Brain microvascular endothelial cell (primary cell): ENCODE measurements around the gene ESYT3.

Experiments
- DNase-seq: peaks from one replicate; pipeline ENCODE4 v3.0.0-alpha.2; 2020
- H3K27ac ChIP-seq: fragments of 250-450 bp; sonication (Bioruptor Pico); 2 replicates; pipeline ENCODE4 v1.5.1; 2020; ENCODE audit warnings: mild to moderate bottlenecking, moderate library complexity
- H3K27me3 ChIP-seq: fragments of 250-450 bp; sonication (Bioruptor Pico); replicated peaks from 2 replicates; pipeline ENCODE4 v1.5.1; 2020; ENCODE audit warnings: mild to moderate bottlenecking
- H3K36me3 ChIP-seq: fragments of 250-450 bp; sonication (Bioruptor Pico); replicated peaks from 2 replicates; pipeline ENCODE4 v1.5.1; 2020; ENCODE audit warnings: mild to moderate bottlenecking
- H3K4me3 ChIP-seq: 2 replicates; pipeline ENCODE4 v1.5.1; 2011; ENCODE audit warnings: low read depth, mild to moderate bottlenecking, control low read depth, low read length, moderate library complexity
- in situ Hi-C: cut with HindIII; loops from 2 replicates; pipeline ENCODE4 v1.10.0; 2017; ENCODE audit warnings: low sequenced_read_pairs, low pct_ligation_motif_present
- TF ChIP-seq, protein P1 (sequence below): IDR thresholded peaks from 2 replicates; pipeline ENCODE4 v1.5.1; 2011; ENCODE audit warnings: low read depth, mild to moderate bottlenecking, moderate library complexity, low read length, control low read depth, inconsistent platforms; ENCODE audit errors: missing control alignments

The ESYT3 gene

GRCh38 chr3:138398791-138399575 lies 35.4 kb upstream of the ESYT3 start:
- TF ChIP-seq, protein P1, sequence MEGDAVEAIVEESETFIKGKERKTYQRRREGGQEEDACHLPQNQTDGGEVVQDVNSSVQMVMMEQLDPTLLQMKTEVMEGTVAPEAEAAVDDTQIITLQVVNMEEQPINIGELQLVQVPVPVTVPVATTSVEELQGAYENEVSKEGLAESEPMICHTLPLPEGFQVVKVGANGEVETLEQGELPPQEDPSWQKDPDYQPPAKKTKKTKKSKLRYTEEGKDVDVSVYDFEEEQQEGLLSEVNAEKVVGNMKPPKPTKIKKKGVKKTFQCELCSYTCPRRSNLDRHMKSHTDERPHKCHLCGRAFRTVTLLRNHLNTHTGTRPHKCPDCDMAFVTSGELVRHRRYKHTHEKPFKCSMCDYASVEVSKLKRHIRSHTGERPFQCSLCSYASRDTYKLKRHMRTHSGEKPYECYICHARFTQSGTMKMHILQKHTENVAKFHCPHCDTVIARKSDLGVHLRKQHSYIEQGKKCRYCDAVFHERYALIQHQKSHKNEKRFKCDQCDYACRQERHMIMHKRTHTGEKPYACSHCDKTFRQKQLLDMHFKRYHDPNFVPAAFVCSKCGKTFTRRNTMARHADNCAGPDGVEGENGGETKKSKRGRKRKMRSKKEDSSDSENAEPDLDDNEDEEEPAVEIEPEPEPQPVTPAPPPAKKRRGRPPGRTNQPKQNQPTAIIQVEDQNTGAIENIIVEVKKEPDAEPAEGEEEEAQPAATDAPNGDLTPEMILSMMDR: no peak
- DNase-seq: no peak
- no peaks in the 10 kb centered on the region for H3K36me3 ChIP-seq

DNA sequence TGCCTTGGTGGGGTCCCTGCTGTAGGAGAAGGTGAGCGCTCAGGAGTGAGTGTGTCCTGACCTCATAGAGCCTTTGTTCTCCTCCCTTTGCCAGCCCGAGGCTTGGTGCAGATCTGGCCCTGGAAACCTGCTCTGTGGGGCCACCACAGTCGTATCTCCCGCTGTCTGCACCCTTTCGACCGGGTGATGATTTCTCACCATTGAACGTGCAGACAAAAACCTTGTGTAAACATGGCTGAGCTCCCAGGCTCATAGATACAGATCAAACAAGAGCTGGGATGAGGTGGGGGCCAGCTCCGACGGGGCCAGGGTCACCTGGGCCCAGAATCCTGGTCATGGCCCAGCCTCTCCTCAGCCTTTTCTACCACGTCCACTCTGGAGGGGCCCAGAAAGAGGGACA lies 34.6 kb upstream of the ESYT3 start:
- Histone ChIP-seq H3K27ac (no peak overlapping the region), H3K27me3 (no peaks in the 10 kb centered on the region), H3K4me3 (no peak overlapping the region), H3K36me3 (no peaks in the 10 kb centered on the region)
- TF ChIP-seq, protein P1: no peak
- DNase-seq: no peak
- in situ Hi-C loops: no loop called here

More at GRCh38 chr3:138398791-138399575, 35.4 kb upstream of the ESYT3 start:
- no peaks in the 10 kb centered on the region for H3K27me3 ChIP-seq
- in situ Hi-C loops: no loop called here
- no peak overlapping the region for H3K4me3 ChIP-seq
- no peak overlapping the region for H3K27ac ChIP-seq

- Histone ChIP-seq H3K4me3 (no peak overlapping the region), H3K27ac (no peak overlapping the region), H3K36me3 (no peaks in the 10 kb centered on the region), H3K27me3 (no peaks in the 10 kb centered on the region)
- no peak for DNase-seq
- in situ Hi-C loops: no loop called here
- TF ChIP-seq, protein P1: no peak
These were observed 33.8 kb upstream of the ESYT3 start for GRCh38 chr3:138400651-138401070.

- Histone ChIP-seq H3K36me3 (no peaks in the 10 kb centered on the region), H3K27ac (no peak overlapping the region), H3K27me3 (no peaks in the 10 kb centered on the region), H3K4me3 (no peak overlapping the region)
- in situ Hi-C loops: no loop called here
- no peak for DNase-seq
- TF ChIP-seq, protein P1: no peak
These were observed 32.6 kb upstream of the ESYT3 start for GRCh38 chr3:138401834-138402233.

DNA sequence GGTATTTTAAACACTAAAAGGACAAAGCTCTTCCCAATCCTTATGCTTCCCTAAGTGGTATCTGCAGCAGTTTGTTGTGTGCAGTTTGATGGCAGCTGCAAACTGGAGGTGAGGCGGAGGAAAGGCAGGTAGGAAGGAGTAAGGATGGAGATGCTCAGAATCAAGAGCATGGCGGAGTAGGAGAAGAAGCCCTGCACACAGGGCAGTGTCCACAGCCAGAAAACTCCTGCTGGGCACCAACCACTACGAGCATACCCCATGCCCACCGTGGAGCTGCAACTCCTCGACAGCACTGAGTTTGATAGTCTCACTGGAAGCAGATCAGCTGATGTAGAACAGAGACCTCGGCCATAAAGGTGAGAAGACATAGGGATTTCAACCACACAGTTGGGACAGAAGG lies 30.3 kb upstream of the ESYT3 start:
- no peak for DNase-seq
- in situ Hi-C loops: no loop called here
- no peak overlapping the region for H3K27ac ChIP-seq
- TF ChIP-seq, protein P1: no peak
- no peaks in the 10 kb centered on the region for H3K27me3 ChIP-seq
- H3K36me3 ChIP-seq: no peaks in the 10 kb centered on the region
- H3K4me3 ChIP-seq: no peak overlapping the region

DNA sequence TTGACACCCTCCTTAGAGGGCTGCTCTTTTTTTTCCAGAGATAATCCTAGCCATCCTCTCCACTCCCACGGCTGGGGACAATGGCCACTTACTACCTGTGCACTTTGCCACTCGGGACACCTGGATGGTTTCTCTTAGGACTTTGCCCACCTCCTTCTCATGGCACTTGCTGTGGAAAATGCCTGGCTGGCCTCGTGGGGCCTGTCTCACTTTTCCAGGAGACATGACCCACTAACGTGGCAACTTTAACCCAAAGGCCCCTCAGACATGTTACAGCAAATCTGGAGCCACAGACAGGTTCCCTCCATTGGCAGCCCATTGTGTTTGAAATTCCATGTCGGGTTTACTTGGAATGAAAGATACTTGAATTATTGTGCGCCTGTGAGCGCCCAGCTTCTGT lies 29.4 kb upstream of the ESYT3 start:
- Histone ChIP-seq H3K4me3 (no peak overlapping the region), H3K27me3 (no peaks in the 10 kb centered on the region), H3K36me3 (no peaks in the 10 kb centered on the region), H3K27ac (no peak overlapping the region)
- in situ Hi-C loops: no loop called here
- TF ChIP-seq, protein P1: no peak
- no peak for DNase-seq
